GM06990 (cell line): ENCODE data around the gene BEST3.

Experiments
- DNase-seq: peaks from one replicate; pipeline ENCODE4 v3.0.0-alpha.2; 2011; ENCODE audit not compliant: insufficient read length; ENCODE audit errors: extremely low read depth
- H3K27me3 ChIP-seq: replicated peaks from 2 replicates; pipeline ENCODE4 v1.6.0; 2011; ENCODE audit warnings: low read length; ENCODE audit not compliant: control insufficient read depth, insufficient read depth
- H3K36me3 ChIP-seq: 2 replicates; pipeline ENCODE4 v1.5.1; 2011; ENCODE audit warnings: low read length; ENCODE audit not compliant: control insufficient read depth, insufficient read depth
- H3K4me3 ChIP-seq: replicated peaks from 2 replicates; pipeline ENCODE4 v1.5.1; 2011; ENCODE audit warnings: low read depth, mild to moderate bottlenecking, control low read depth, low read length
- CTCF ChIP-seq: IDR thresholded peaks from 2 replicates; pipeline ENCODE4 v1.5.1; 2011; ENCODE audit warnings: low read length, control low read depth, mild to moderate bottlenecking, inconsistent platforms; ENCODE audit not compliant: insufficient read depth, poor library complexity, severe bottlenecking

The BEST3 gene

GRCh38 chr12:69685810-69686209 lies 13.3 kb downstream of the BEST3 start:
- DNase-seq = no peak

GRCh38 chr12:69684466-69684865 lies 14.6 kb downstream of the BEST3 start:
- Histone ChIP-seq H3K4me3 (no peak overlapping the region), H3K36me3 (no peaks in the 10 kb centered on the region), H3K27me3 (no peaks in the 10 kb centered on the region)
- no peak for DNase-seq
- no peak for TF ChIP-seq CTCF

More at GRCh38 chr12:69685810-69686209, 13.3 kb downstream of the BEST3 start:
- H3K36me3 ChIP-seq = no peaks in the 10 kb centered on the region
- H3K4me3 ChIP-seq = no peak overlapping the region
- TF ChIP-seq CTCF = no peak
- no peaks in the 10 kb centered on the region for H3K27me3 ChIP-seq

- no peak overlapping the region for H3K4me3 ChIP-seq
- H3K36me3 ChIP-seq = no peaks in the 10 kb centered on the region
- no peaks in the 10 kb centered on the region for H3K27me3 ChIP-seq
- DNase-seq = no peak
- TF ChIP-seq CTCF = no peak
Observed at GRCh38 chr12:69682110-69682755, 16.9 kb downstream of the BEST3 start.

DNA sequence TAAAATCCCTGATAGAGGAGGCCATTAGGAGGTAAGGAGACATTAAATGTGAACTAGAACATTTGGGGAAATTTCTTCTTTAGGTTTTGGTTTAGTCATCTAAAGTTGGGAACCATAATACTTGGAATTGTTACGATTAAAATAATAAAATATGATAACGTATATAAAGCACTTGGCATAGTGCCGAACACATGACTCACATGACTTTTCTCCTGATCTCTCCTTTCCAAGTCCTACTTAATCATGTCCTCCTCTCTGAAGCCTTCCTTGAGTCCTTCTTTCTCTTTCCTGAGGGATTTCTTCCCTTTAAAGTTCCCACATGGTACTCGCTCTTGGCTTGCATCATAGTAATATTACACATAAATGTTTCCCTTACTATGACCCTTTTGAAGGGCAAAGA lies 20.0 kb downstream of the BEST3 start:
- Histone ChIP-seq H3K4me3 (no peak overlapping the region), H3K36me3 (no peaks in the 10 kb centered on the region), H3K27me3 (no peaks in the 10 kb centered on the region; the same call in 1 of the 2 replicates)
- DNase-seq = no peak
- no peak for TF ChIP-seq CTCF

- no peak overlapping the region for H3K4me3 ChIP-seq
- H3K27me3 ChIP-seq = no peaks in the 10 kb centered on the region; the same call in 1 of the 2 replicates
- no peak for DNase-seq
- no peaks in the 10 kb centered on the region for H3K36me3 ChIP-seq
- TF ChIP-seq CTCF = no peak
Observed at GRCh38 chr12:69676257-69677012, 22.7 kb downstream of the BEST3 start.
